ENCODE results near the gene SPOP.

- TF ChIP-seq POLR2A (IDR thresholded peaks at IDR 0.05) (no peak), CTCF (IDR thresholded peaks at IDR 0.05) (no peak)
Observed at GRCh38 chr17:49598918-49599317, 79.0 kb downstream of the SPOP start.
